HG03378 (cell line): ENCODE data around the gene PARP3.

Source experiments
- ATAC-seq: cut with Tn5 transposase; IDR thresholded peaks from one replicate; pipeline ENCODE4 v1.9.1; 2021; ENCODE audit warnings: mild to moderate bottlenecking, moderate library complexity; ENCODE audit not compliant: unreplicated experiment

PARP3 gene

DNA sequence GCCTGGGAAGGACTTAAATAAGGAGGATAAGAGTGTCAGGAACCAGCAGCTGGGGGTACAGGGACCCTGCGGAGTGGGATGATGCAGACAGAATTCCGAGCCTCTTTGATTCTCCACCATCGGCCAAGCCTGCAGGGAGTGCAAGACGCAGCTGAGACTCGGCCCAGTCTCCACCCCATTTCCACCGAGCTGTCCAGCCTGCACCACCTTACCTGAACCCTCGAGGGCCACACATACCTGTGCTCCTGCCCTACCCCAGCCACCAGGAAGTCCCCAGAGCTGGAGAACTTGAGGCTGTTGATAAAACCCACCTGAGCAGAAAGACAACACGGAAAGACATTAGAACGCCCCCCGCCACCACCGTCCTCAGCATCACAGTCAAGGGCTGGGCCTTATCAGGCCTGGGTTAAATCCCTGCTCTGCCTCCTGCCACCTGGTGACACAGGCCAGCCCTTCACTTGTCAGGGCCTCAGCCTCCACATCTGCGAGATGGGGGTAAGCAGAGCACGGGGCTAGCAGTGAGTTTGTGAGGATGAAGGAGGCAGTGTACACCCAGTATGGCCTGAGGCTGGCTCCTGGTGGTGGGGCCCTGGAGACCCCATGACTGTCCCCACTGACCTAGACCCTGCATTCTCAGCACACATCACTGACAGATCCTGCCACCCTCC, 8.6 kb upstream of the PARP3 start:
- no peak for ATAC-seq

- no peak for ATAC-seq
These were observed 7.9 kb upstream of the PARP3 start for GRCh38 chr3:51934139-51934850.

GRCh38 chr3:51934991-51935885, 6.9 kb upstream of the PARP3 start:
- no peak for ATAC-seq

DNA sequence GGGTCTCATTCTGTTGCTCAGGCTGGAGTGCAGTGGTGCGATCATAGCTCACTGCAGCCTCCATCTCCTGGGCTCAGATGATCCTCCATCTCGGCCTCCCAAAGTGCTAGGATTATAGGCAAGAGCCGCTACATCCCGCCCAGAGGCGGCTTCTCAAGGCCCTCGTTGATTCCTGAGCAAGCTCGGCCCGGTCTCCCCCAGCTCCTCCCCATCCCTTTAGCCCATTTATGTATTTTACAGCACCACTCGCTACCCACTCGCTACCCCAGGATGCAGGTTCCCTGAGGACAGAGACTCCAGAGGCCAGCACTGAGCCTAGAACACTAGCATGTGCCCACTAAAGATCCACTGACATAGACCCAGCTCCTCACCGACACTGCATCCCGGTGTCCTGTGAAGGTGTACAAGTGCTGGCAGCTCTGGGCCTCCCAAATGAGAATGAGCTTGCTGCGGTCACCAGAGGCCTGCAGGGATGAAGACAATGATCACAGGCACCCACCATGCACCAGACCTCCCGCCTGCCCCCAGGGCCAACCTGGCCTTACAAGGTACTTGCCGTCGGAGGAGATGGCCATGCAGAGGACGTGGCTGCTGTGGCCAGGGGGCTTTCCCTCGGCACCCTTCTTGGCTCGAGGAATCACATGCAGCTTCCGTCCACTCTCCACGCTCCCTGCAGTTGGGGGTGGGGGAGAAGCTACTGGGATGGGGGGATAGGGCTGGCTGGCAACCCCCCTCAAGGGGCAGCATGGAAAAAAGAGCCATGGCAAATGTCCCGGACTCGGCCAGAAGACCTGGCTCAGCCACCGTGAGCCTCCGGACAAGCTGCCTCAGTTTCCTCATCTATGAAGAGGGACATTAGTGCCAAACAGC, 6.0 kb upstream of the PARP3 start:
- ATAC-seq: no peak

DNA sequence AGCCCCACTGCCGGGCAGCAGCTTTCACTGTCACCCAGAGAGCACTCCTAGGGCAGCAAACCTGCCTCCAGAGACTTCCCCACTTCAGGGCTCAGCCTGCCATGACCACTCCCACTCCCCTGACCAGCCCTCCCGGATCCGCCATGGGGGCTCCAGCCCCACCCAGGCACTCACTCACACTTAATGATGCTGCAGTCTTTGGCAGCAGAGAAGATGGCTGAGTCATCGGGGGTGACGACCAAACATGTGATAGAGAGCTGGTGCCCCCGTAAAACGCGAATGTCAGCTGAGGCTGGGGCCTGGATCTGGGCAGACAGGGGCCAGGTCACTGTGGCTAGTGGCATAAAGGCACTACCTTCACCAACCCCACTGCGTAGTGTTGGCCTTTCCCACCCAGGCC, 5.1 kb upstream of the PARP3 start:
- no peak for ATAC-seq

DNA sequence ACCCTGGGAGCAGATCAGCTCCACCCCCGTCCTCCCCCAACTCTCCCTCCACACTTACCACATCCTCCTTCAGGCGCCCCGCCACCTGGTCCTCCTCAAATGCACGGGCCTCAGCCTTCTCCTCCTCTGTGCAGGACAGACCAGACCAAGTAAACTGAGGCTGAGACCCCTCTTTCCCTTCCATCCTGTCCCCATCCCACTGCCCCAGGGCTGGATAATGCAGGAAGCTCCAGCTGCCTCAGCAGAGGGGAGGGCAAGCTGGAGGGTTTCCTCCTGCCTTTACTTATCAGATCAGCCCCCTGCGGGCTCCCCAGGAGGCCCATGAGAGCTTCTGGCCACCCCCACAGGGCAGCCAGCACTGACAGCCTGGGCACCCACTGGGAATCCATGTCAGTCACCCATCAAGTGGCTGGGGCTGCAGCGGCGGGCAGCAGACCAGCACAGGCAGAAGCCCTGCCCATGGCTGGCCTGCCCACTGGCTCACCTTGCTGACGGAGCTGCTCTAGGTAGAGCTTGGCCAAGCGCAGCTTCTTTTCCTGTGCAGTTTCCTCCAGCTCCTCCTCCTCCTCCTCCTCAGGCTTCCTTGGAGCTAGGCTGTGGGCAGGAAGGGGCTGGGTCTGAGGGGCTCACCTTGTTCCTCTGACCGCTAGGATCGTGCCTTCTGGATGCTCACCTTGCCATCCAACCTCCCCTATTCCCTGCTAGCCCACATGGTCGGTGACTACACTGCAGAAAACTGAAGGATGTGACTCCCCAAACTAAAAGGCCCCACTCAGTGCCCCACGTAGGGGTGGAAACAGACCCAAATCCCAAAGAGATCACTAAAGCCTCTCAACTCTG, 4.3 kb upstream of the PARP3 start:
- no peak for ATAC-seq

GRCh38 chr3:51938780-51939425, 3.3 kb upstream of the PARP3 start:
- no peak for ATAC-seq

- ATAC-seq: no peak
These were observed 1.3 kb upstream of the PARP3 start for GRCh38 chr3:51940648-51941462.

DNA sequence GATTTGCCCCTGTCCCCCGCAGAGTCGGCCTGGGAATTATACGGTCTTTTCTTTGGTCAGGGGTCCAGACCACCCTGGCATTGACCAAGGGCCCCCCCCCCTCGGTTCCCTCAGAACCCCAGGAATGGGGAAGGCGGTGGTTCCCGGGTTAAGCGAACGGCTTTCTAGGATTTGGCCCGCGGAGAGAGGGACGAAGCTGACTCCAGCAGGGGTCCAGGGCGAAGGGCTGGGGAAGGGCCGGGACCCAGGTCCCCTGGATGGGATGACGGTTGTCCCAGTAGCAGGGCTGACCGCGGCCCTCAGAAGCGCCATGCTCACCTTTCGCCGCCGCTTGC, 733 bp upstream of the PARP3 start:
- no peak for ATAC-seq

DNA sequence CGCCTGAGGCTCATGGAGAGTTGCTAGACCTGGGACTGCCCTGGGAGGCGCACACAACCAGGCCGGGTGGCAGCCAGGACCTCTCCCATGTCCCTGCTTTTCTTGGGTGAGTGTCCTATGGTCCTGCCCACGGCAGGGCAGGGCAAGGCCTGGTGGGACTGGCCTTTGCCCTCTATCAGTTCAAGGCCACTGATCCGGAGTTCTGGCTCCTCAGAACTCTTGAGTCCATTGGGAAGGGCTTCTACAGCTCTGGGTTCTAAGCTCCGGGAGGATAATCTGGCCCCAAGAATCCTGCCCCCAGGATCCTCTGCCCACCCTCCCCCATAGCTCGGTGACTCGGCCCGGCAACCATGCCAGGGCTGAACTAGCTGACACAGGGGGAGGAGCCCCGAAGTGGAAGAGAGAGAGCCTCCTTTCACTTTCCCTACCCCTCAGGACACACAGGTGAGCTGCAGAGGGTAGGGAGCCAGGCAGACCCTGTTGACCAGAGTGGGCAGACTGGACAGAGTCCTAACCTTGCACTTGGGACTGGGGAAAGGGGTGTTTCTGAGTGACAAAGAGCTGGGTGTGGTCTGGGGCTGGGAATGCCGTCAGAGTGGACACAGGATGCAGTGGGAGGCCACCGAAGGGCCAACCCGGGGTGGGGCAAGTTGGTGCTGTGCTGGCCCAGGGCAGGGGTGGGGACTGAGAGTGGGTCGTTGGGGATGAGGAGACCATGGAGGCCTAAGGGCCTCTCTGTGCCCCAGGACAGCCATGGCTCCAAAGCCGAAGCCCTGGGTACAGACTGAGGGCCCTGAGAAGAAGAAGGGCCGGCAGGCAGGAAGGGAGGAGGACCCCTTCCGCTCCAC, 664 bp downstream of the PARP3 start:
- ATAC-seq: no peak

DNA sequence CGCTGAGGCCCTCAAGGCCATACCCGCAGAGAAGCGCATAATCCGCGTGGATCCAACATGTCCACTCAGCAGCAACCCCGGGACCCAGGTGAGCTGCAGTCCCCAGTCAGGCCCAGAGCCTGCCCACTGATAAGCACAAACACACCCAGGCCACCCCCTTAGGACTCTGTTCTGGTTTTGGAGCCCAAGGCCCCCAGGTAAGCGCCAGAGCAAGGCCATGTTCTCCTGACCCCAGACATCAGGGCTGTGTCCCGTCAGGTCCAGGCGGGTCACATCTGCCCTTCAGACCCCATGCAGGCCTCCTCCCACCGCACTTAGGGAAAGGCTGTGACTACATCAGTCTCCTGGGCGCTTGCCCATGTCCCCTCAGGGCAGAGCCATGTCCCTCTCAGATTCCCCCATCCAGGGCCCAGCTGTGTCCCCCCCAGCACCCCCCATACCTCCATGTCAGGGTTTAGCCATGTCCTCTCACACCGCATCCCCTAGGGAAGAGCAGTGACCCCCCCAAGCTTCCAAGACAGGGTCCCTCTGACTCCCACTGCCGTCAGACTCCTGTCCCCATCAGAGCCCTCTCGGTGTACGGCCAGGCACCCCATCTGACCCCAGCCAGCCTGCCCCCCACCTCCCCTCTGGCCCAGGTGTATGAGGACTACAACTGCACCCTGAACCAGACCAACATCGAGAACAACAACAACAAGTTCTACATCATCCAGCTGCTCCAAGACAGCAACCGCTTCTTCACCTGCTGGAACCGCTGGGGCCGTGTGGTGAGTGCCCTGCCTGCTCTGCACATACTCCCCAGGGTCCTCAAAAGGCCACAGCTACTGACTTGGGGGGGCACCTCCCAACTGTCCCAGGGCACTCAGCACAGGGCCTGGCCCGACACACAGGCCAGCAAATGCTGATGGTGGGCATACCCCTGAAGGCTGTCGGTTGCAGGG, 1.6 kb downstream of the PARP3 start:
- no peak for ATAC-seq

GRCh38 chr3:51944451-51945021, 2.4 kb downstream of the PARP3 start:
- no peak for ATAC-seq

DNA sequence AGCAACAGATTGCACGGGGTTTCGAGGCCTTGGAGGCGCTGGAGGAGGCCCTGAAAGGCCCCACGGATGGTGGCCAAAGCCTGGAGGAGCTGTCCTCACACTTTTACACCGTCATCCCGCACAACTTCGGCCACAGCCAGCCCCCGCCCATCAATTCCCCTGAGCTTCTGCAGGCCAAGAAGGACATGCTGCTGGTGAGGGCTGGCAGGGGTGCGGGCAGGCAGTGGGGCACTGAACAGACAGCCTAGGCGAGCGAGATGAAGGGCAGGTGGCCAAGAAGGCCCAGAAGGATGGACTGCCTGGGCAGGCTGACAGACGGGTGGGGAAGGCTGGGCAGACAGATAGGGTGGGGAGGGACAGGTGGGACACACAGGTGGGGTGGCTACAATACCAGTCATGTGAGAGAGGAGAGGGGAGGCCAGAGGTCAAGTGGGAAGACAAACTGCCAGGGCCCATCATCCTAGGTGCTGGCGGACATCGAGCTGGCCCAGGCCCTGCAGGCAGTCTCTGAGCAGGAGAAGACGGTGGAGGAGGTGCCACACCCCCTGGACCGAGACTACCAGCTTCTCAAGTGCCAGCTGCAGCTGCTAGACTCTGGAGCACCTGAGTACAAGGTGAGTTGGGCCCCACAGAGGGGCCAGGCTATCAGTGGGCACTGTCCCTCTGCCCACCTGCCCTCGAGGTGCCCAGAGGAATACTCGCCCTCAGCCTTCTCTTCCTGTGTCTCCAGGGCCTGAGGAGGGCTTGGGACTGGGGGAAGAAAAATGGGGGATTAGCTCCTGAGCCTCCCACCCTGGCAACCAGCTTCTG, 3.1 kb downstream of the PARP3 start:
- no peak for ATAC-seq

DNA sequence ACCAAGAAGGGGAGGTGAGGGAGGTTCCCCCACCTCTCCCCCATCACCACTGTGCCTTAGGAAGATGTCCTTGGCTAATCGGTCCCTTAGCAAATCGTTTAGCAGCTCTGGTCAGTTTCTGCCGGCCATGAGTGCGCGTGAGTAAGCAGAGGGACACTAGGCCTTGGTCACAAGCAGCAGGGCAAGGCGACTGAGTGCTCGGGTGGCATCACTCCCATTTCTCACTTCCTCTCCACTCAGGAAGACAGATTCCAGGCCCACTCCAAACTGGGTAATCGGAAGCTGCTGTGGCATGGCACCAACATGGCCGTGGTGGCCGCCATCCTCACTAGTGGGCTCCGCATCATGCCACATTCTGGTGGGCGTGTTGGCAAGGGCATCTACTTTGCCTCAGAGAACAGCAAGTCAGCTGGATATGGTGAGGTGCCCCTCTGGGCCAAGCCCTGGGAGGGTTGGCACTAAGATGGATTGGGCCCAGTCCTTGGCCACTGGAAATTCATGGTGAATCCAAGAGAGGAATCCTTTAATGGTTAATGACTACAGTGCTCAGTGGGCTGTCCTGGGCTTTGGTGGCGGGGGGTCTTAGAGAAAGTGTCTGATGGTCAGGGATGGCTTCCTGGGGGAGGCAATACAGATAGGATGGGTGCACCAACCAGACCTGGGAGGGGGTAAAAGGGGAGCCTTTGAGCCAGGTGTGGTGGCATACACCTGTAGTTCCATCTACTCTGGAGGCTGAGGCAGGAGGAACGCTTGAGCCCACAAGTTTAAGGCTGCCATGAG, 4.0 kb downstream of the PARP3 start:
- no peak for ATAC-seq

DNA sequence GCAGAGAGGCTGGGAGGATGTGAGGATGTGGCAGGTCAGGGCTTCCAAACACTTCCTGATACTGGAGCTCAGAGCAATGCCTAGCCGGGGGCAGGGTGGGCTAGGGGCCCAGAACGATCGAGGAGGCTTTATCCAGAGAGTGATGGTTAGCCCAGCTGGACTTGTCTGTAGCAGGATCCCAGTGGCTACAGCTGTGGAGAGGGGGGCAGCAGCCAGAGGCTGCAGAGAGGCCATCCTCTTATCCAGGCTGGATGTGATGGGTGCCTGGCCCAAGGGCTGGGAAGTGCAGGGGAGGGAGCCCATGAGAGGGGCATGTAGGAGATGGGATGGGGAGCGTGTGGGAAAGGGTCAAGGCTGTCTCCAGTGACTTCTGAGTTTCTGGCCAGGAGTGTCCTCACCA, 4.6 kb downstream of the PARP3 start:
- ATAC-seq: no peak
